Measurements from ENCODE around the gene SLC5A11. TPM values are rescaled to one million over a fixed set of nuclear protein-coding genes. Genes with fewer than 3 reads are reported as not detected.

Gene SLC5A11
- total and polyA plus RNA-seq, 4 donors, result 0.08 to 1.0 TPM; not detected in 2

DNA sequence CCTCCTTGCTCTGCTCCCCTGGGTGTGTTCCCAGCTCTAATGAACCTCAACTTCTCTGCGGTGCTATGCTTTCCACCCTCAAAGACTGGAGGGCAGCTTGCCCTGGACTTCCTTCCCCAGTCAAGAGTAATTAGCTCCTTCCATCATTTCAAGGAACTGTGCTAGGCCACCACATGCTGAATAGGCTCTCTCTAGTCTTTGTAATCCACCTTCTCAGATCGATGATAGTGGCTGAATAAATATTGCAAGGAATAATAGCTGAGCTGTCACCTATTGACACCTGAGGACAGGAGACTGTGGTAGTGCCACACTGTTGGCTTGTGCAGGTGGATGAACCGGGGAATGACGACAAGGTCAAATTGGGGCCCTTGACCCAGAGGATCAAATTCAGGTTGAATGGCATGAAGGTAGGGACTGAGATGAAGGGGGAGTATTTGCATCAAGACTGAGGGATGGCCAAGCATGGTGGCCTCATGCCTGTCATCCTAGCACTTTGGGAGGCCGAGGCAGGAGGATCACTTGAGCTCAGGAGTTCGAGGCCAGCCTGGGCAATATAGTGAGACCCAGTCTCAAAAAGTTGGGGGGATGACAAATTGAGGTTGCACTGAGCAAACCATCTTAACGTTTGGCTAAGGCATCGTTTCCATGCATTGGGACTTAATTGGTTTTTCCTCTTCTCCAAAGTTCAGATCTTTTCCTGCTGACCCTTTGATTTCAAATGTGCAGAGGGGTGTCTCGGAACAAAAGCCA lies 18.8 kb upstream of the SLC5A11 start:
- H3K4me3 ChIP-seq (ENCODE audit: low read length in 2 of 2), result no peak overlapping the region
- no peaks in the 10 kb centered on the region for H3K9me3 ChIP-seq (ENCODE audit: control insufficient read depth, low read length)
- peaks cover 3 to 9% of the 10 kb centered on the region in 2 donors for H3K36me3 ChIP-seq (ENCODE audit: control insufficient read depth in 1 of 2, insufficient read depth in 2 of 2, low read length in 1 of 2)
- intact Hi-C loops (cut with DNase I), result no loop called here
- H3K27ac ChIP-seq (ENCODE audit: low read depth in 1 of 2, low read length in 2 of 2), result no peak overlapping the region
- no peaks in the 10 kb centered on the region for H3K27me3 ChIP-seq (ENCODE audit: control insufficient read depth in 1 of 2, insufficient read depth in 2 of 2, low read length in 1 of 2)
- 95 to 96% methylated on average over 9 of the region's 9 CpGs for WGBS, 2 donors
- H3K4me1 ChIP-seq (ENCODE audit: control insufficient read depth in 1 of 2, insufficient read depth in 2 of 2, low read length in 2 of 2), result no peaks in the 10 kb centered on the region
- ATAC-seq (ENCODE audit: low FRiP score), result no peak
- no peak for DNase-seq

DNA sequence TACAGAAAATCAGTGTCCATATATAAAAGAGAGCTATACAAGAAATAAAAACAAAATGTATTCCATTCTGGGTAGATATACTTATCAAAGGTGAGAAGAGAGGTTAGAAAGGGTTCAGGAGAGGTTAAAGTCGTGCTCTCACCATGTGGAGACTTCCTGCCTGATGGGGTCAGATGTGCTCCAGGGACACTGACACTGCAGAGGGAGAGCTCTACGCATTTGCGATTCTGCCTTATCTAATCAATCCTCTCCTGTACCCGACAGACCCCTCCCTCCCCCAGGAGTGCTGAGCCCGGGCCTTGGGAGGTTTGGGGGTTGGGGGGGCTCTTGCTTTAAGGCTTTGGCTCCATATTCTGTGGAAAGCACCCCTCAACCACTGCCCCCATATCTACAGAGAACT lies 16.6 kb upstream of the SLC5A11 start:
- ATAC-seq (ENCODE audit: low FRiP score) (no peak), DNase-seq (no peak)
- WGBS, 2 donors, result 53 to 58% methylated on average over 5 of the region's 5 CpGs
- intact Hi-C loops (cut with DNase I), result no loop called here
- no peaks in the 10 kb centered on the region for H3K9me3 ChIP-seq (ENCODE audit: control insufficient read depth, low read length)
- H3K4me3 ChIP-seq (ENCODE audit: low read length in 2 of 2), result no peak overlapping the region
- no peaks in the 10 kb centered on the region for H3K27me3 ChIP-seq (ENCODE audit: control insufficient read depth in 1 of 2, insufficient read depth in 2 of 2, low read length in 1 of 2)
- H3K4me1 ChIP-seq (ENCODE audit: control insufficient read depth in 1 of 2, insufficient read depth in 2 of 2, low read length in 2 of 2), result no peaks in the 10 kb centered on the region
- H3K27ac ChIP-seq (ENCODE audit: low read depth in 1 of 2, low read length in 2 of 2), result no peak overlapping the region
- H3K36me3 ChIP-seq (ENCODE audit: control insufficient read depth in 1 of 2, insufficient read depth in 2 of 2, low read length in 1 of 2), result peaks cover 0 to 2% of the 10 kb centered on the region in 2 donors

DNA sequence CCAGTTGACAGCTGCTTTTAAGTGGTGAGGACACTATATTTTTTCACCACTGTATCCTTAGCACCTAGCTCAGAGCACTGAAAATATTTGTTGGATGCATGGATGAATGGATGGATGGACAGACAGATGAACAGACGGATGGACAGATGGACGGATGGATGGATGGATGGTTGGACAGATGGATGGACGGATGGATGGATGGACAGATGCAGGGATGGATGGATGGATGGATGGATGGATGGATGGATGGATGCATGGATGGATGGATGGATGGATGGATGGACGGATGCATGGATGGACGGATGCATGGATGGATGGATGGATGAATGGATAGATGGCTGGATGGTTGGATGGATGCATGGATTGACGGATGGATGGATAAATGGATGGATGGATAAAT lies 12.4 kb upstream of the SLC5A11 start:
- ATAC-seq (ENCODE audit: low FRiP score) (no peak), DNase-seq (no peak)
- Histone ChIP-seq H3K27ac (ENCODE audit: low read depth in 1 of 2, low read length in 2 of 2) (no peak overlapping the region), H3K4me1 (ENCODE audit: control insufficient read depth in 1 of 2, insufficient read depth in 2 of 2, low read length in 2 of 2) (no peaks in the 10 kb centered on the region), H3K27me3 (ENCODE audit: control insufficient read depth in 1 of 2, insufficient read depth in 2 of 2, low read length in 1 of 2) (no peaks in the 10 kb centered on the region), H3K9me3 (ENCODE audit: control insufficient read depth, low read length) (no peaks in the 10 kb centered on the region), H3K36me3 (ENCODE audit: control insufficient read depth in 1 of 2, insufficient read depth in 2 of 2, low read length in 1 of 2) (no peaks in the 10 kb centered on the region), H3K4me3 (ENCODE audit: low read length in 2 of 2) (no peak overlapping the region)
- intact Hi-C loops (cut with DNase I), result no loop called here
- 81 to 88% methylated on average over 6 of the region's 6 CpGs for WGBS, 2 donors

DNA sequence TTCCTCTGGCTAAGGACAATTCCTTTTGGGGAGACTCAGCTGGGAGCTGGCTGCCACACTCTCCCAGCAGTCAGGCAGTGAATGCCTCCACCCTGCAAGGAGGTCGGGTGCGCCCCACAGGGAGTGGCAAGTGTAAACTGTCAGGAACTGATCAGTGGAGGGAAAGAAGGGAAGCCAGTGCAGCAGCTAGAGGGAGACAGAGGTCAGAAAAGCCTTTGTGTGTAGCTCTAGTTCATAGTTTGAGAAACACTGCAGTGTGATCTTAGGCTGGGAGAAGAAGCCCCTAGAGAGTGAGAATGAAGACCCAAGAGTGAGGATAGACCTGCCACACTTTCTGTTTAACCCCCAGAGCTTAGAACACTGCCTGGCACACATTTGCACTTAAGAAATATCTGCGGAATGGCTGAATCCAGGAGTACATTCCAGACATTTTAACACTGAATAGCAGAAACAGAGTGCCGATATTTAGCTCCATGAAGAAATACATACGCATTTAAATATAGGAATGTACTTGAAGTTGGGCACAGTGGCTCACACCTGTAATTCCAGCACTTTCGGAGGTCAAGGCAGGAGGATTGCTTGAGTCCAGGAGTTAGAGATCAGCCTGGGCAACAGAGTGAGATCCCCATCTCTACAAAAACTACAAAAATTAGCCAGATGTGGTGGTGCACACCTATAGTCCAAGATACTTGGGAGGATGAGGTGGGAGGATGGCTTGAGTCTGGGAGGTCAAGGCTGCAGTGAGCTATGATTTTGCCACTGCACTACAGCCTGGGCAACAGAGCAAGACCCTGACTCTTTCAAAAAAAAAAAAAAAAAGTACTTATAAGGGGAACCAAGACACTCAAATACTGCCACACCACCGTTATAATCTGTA lies 11.1 kb upstream of the SLC5A11 start:
- ATAC-seq (ENCODE audit: low FRiP score) (no peak), DNase-seq (no peak)
- WGBS, 2 donors, result 41 to 42% methylated on average over 7 of the region's 7 CpGs
- no peaks in the 10 kb centered on the region for H3K27me3 ChIP-seq (ENCODE audit: control insufficient read depth in 1 of 2, insufficient read depth in 2 of 2, low read length in 1 of 2)
- no peak overlapping the region for H3K27ac ChIP-seq (ENCODE audit: low read depth in 1 of 2, low read length in 2 of 2)
- no peak overlapping the region for H3K4me3 ChIP-seq (ENCODE audit: low read length in 2 of 2)
- H3K9me3 ChIP-seq (ENCODE audit: control insufficient read depth, low read length), result no peaks in the 10 kb centered on the region
- no peaks in the 10 kb centered on the region for H3K4me1 ChIP-seq (ENCODE audit: control insufficient read depth in 1 of 2, insufficient read depth in 2 of 2, low read length in 2 of 2)
- intact Hi-C loops (cut with DNase I), result no loop called here
- no peaks in the 10 kb centered on the region for H3K36me3 ChIP-seq (ENCODE audit: control insufficient read depth in 1 of 2, insufficient read depth in 2 of 2, low read length in 1 of 2)

DNA sequence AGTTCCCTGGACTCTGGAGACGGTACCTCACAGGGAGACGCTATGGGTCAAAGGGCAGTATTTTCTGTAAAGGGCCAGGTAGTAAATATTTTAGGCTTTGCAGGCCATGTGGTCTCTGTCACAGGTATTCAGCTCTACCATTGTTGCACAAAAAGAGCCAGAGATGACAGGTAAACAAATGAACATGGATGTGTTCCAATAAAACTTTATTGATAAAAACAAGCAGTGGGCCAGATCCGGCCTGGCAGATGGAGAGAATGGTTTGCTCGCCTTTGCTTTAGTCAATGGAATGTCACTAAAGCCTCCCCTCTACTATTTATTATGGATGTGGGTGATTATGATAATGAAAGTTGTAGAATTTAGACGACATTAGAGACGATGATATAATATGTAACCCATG lies 8.9 kb upstream of the SLC5A11 start:
- no peak overlapping the region for H3K4me3 ChIP-seq (ENCODE audit: low read length in 2 of 2)
- WGBS, 2 donors, result 95 to 98% methylated on average over 6 of the region's 6 CpGs

DNA sequence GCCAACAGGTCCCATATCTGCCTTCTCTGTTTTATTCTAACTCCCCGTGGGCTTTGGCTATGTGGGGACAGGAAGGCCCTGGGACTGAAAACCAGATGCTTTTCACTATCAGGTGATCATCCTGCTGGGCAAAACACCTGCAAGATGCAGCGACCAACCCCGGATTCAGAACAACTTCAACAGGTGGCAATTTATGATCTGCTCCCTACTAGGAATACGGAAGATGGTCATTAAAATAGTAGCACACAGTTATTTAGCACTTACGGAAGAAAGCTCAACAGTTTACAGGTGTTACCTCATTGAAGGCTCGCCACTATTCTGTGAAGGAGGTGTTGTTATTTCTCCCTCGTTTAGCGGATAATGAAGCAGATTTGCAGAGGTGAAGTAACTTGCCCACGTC lies 7.8 kb upstream of the SLC5A11 start:
- intact Hi-C loops (cut with DNase I), result no loop called here
- Histone ChIP-seq H3K4me1 (ENCODE audit: control insufficient read depth in 1 of 2, insufficient read depth in 2 of 2, low read length in 2 of 2) (no peaks in the 10 kb centered on the region), H3K4me3 (ENCODE audit: low read length in 2 of 2) (no peak overlapping the region), H3K27me3 (ENCODE audit: control insufficient read depth in 1 of 2, insufficient read depth in 2 of 2, low read length in 1 of 2) (no peaks in the 10 kb centered on the region), H3K27ac (ENCODE audit: low read depth in 1 of 2, low read length in 2 of 2) (no peak overlapping the region), H3K9me3 (ENCODE audit: control insufficient read depth, low read length) (no peaks in the 10 kb centered on the region), H3K36me3 (ENCODE audit: control insufficient read depth in 1 of 2, insufficient read depth in 2 of 2, low read length in 1 of 2) (no peaks in the 10 kb centered on the region)
- 93% methylated on average over 9 of the region's 9 CpGs for WGBS, 2 donors
- ATAC-seq (ENCODE audit: low FRiP score), result no peak
- no peak for DNase-seq

More for the DNA sequence above, 8.9 kb upstream of the SLC5A11 start:
- Histone ChIP-seq H3K27me3 (ENCODE audit: control insufficient read depth in 1 of 2, insufficient read depth in 2 of 2, low read length in 1 of 2) (no peaks in the 10 kb centered on the region), H3K4me1 (ENCODE audit: control insufficient read depth in 1 of 2, insufficient read depth in 2 of 2, low read length in 2 of 2) (no peaks in the 10 kb centered on the region), H3K27ac (ENCODE audit: low read depth in 1 of 2, low read length in 2 of 2) (no peak overlapping the region), H3K36me3 (ENCODE audit: control insufficient read depth in 1 of 2, insufficient read depth in 2 of 2, low read length in 1 of 2) (no peaks in the 10 kb centered on the region), H3K9me3 (ENCODE audit: control insufficient read depth, low read length) (no peaks in the 10 kb centered on the region)
- intact Hi-C loops (cut with DNase I), result no loop called here
- DNase-seq (no peak), ATAC-seq (ENCODE audit: low FRiP score) (no peak)

DNA sequence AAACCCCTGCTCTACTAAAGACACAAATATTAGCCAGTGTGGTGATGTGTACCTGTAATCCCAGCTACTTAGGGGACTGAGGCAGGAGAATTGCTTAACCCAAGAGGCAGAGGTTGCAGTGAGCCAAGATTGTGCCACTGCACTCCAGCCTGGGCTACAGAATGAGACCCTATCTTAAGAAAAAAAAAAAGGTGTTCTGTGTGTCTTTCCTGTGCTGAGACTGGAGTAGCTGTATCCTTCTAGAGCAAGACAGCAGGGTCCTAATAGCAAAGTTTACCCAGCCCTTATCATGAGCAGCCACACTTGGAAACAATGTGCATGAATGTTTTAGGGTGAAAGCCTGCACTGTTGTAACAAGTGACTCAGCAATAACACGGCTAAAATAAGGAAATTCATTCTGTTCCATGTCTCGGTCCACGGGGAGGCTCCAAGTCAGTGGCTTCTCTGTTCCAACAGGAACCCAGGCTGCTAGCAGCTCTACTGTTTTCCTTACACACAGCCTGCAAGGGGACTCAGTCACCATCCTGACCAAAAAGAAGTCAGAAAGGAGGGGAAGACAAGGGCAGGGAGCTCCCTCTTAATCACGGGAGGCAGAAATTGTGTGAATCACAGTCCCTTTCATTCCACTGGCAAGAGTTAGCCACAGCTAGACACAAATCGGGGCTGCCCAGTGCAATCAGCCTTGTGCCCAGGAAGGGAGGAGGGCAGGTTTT lies 7.1 kb upstream of the SLC5A11 start:
- no peaks in the 10 kb centered on the region for H3K4me1 ChIP-seq (ENCODE audit: control insufficient read depth in 1 of 2, insufficient read depth in 2 of 2, low read length in 2 of 2)
- peak; percentile 86 for ATAC-seq (ENCODE audit: low FRiP score)
- 0 to 1% methylated on average over 5 of the region's 5 CpGs for WGBS, 2 donors
- H3K4me3 ChIP-seq (ENCODE audit: low read length in 2 of 2), result no peak overlapping the region
- no peaks in the 10 kb centered on the region for H3K27me3 ChIP-seq (ENCODE audit: control insufficient read depth in 1 of 2, insufficient read depth in 2 of 2, low read length in 1 of 2)
- no peak for DNase-seq
- no peaks in the 10 kb centered on the region for H3K9me3 ChIP-seq (ENCODE audit: control insufficient read depth, low read length)
- peak overlapping the region; percentile 48 to 73 for H3K27ac ChIP-seq (ENCODE audit: low read depth in 1 of 2, low read length in 2 of 2)
- no peaks in the 10 kb centered on the region for H3K36me3 ChIP-seq (ENCODE audit: control insufficient read depth in 1 of 2, insufficient read depth in 2 of 2, low read length in 1 of 2)
- intact Hi-C loops (cut with DNase I), result no loop called here

DNA sequence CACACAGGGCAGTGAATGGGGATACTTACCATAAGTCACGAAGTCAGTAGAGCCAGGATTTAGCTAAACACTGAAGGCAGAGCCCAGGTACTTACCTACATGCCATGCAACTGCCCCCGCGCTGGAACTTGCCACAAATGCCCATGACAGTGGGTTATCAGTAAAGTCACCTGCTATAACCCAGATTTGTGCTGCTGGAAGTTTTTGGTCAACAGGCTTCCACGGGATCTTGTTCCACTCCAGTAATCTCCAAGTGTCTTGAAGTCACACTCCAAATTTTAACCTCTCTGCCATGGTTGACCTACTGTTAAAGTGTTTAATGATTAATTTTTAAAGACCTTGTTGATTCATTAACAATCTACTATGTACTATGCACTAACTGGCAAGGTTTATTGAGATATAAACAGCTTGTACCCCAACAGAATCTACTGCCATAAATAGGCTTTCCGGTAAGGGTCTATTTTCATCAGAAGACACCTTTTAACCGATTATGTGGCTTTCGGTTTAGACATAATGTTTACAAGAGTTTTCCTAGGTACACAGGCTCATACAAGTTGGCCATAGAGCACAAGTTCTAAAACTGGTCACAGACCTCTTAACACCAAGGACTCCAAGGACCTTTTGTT lies 6.3 kb upstream of the SLC5A11 start:
- DNase-seq (no peak), ATAC-seq (ENCODE audit: low FRiP score) (no peak)
- Histone ChIP-seq H3K36me3 (ENCODE audit: control insufficient read depth in 1 of 2, insufficient read depth in 2 of 2, low read length in 1 of 2) (no peaks in the 10 kb centered on the region), H3K27ac (ENCODE audit: low read depth in 1 of 2, low read length in 2 of 2) (peak overlapping the region; percentile 52 to 73), H3K4me3 (ENCODE audit: low read length in 2 of 2) (no peak overlapping the region), H3K4me1 (ENCODE audit: control insufficient read depth in 1 of 2, insufficient read depth in 2 of 2, low read length in 2 of 2) (no peaks in the 10 kb centered on the region), H3K27me3 (ENCODE audit: control insufficient read depth in 1 of 2, insufficient read depth in 2 of 2, low read length in 1 of 2) (no peaks in the 10 kb centered on the region), H3K9me3 (ENCODE audit: control insufficient read depth, low read length) (no peaks in the 10 kb centered on the region)
- 86 to 88% methylated on average over 7 of the region's 7 CpGs for WGBS, 2 donors
- intact Hi-C loops (cut with DNase I), result no loop called here
